ENCODE data around the gene PACSIN2. TPM values are rescaled to one million over a fixed set of nuclear protein-coding genes. Genes with fewer than 3 reads are reported as not detected.

The PACSIN2 gene
- total RNA-seq, 1 donor from 2014 or later = 48.9 TPM

GRCh38 chr22:42945027-42945426 is 69.9 kb downstream of the PACSIN2 start:
- ATAC-seq (ENCODE audit: low read depth) = peak; percentile 31
- TF ChIP-seq CTCF (IDR thresholded peaks at IDR 0.05) = no peak
- Mint-ChIP-seq H3K27ac (no peak overlapping the region), H3K36me3 (ENCODE audit: low read depth) (peaks cover 18% of the 10 kb centered on the region), H3K4me1 (peaks cover 44% of the 10 kb centered on the region), H3K9me3 (no peaks in the 10 kb centered on the region), H3K27me3 (no peaks in the 10 kb centered on the region), H3K4me3 (no peak overlapping the region)
- no peak for DNase-seq
- CTCF ChIA-PET = no interaction called here
- POLR2A ChIA-PET = no interaction called here
- intact Hi-C loops (cut with micrococcal nuclease) = no loop called here

GRCh38 chr22:42944409-42944808 is 70.5 kb downstream of the PACSIN2 start:
- CTCF ChIA-PET = no interaction called here
- no peak for DNase-seq
- H3K27me3 Mint-ChIP-seq = no peaks in the 10 kb centered on the region
- intact Hi-C loops (cut with micrococcal nuclease) = no loop called here
- no peak for TF ChIP-seq CTCF (IDR thresholded peaks at IDR 0.05)
- H3K36me3 Mint-ChIP-seq (ENCODE audit: low read depth) = peaks cover 18% of the 10 kb centered on the region
- ATAC-seq (ENCODE audit: low read depth) = no peak
- no peaks in the 10 kb centered on the region for H3K9me3 Mint-ChIP-seq
- peaks cover 50% of the 10 kb centered on the region for H3K4me1 Mint-ChIP-seq
- POLR2A ChIA-PET = interaction anchor here (0.6 kb wide), 1 partner anchor 47 kb away, joined by 4 read pairs; no protein-coding TSS in a partner anchor
- no peak overlapping the region for H3K4me3 Mint-ChIP-seq
- H3K27ac Mint-ChIP-seq = no peak overlapping the region

- intact Hi-C loops (cut with micrococcal nuclease) = no loop called here
- DNase-seq (no peak), ATAC-seq (ENCODE audit: low read depth) (no peak)
- H3K27ac Mint-ChIP-seq = no peak overlapping the region
- H3K9me3 Mint-ChIP-seq = no peaks in the 10 kb centered on the region
- peaks cover 18% of the 10 kb centered on the region for H3K36me3 Mint-ChIP-seq (ENCODE audit: low read depth)
- ChIA-PET CTCF (no interaction called here), POLR2A (interaction anchor here (0.6 kb wide), 1 partner anchor 47 kb away, joined by 4 read pairs; no protein-coding TSS in a partner anchor)
- H3K4me3 Mint-ChIP-seq = no peak overlapping the region
- peaks cover 48% of the 10 kb centered on the region for H3K4me1 Mint-ChIP-seq
- TF ChIP-seq CTCF (IDR thresholded peaks at IDR 0.05) = no peak
- H3K27me3 Mint-ChIP-seq = no peaks in the 10 kb centered on the region
Measured at GRCh38 chr22:42943981-42944380, 71.0 kb downstream of the PACSIN2 start.

- POLR2A ChIA-PET = no interaction called here
- Mint-ChIP-seq H3K9me3 (no peaks in the 10 kb centered on the region), H3K36me3 (ENCODE audit: low read depth) (peaks cover 15% of the 10 kb centered on the region), H3K4me3 (no peak overlapping the region), H3K4me1 (peaks cover 52% of the 10 kb centered on the region), H3K27me3 (no peaks in the 10 kb centered on the region), H3K27ac (peak overlapping the region; percentile 41)
- CTCF ChIA-PET = no interaction called here
- intact Hi-C loops (cut with micrococcal nuclease) = no loop called here
- ATAC-seq (ENCODE audit: low read depth) (no peak), DNase-seq (no peak)
- no peak for TF ChIP-seq CTCF (IDR thresholded peaks at IDR 0.05)
Measured at GRCh38 chr22:42942351-42942750, 72.6 kb downstream of the PACSIN2 start.

GRCh38 chr22:42939941-42940653 is 74.9 kb downstream of the PACSIN2 start:
- intact Hi-C loops (cut with micrococcal nuclease) = no loop called here
- ChIA-PET CTCF (no interaction called here), POLR2A (interaction anchor here (1.3 to 1.4 kb wide), 2 partner anchors 9 to 17 kb away, joined by 3 to 4 read pairs; no protein-coding TSS in a partner anchor)
- no peaks in the 10 kb centered on the region for H3K27me3 Mint-ChIP-seq
- H3K36me3 Mint-ChIP-seq (ENCODE audit: low read depth) = peaks cover 8% of the 10 kb centered on the region
- H3K4me3 Mint-ChIP-seq = no peak overlapping the region
- no peak for ATAC-seq (ENCODE audit: low read depth)
- no peak for DNase-seq
- peaks cover 52% of the 10 kb centered on the region for H3K4me1 Mint-ChIP-seq
- no peak overlapping the region for H3K27ac Mint-ChIP-seq
- no peak for TF ChIP-seq CTCF (IDR thresholded peaks at IDR 0.05)
- H3K9me3 Mint-ChIP-seq = no peaks in the 10 kb centered on the region
